ENCODE data around the gene KPNB1.
A peak's percentile ranks its signal among the peaks of the same experiment; 100 is the strongest.

The KPNB1 gene

GRCh38 chr17:47715669-47716325 is 66.1 kb downstream of the KPNB1 start:
- in situ Hi-C loops (cut with HindIII; ENCODE audit: low sequenced_read_pairs) = no loop called here
- H3K4me3 ChIP-seq (ENCODE audit: low read depth, low read length) = no peak overlapping the region
- TF ChIP-seq CTCF (IDR thresholded peaks at IDR 0.05; ENCODE audit: low read depth, low read length) = no peak
- DNase-seq (ENCODE audit: low read depth, low spot score) = no peak

GRCh38 chr17:47716375-47716774 is 66.7 kb downstream of the KPNB1 start:
- TF ChIP-seq CTCF (IDR thresholded peaks at IDR 0.05; ENCODE audit: low read depth, low read length) = no peak
- DNase-seq (ENCODE audit: low read depth, low spot score) = no peak
- H3K4me3 ChIP-seq (ENCODE audit: low read depth, low read length) = no peak overlapping the region
- in situ Hi-C loops (cut with HindIII; ENCODE audit: low sequenced_read_pairs) = no loop called here

- no peak for DNase-seq (ENCODE audit: low read depth, low spot score)
These were observed 67.6 kb downstream of the KPNB1 start for GRCh38 chr17:47717261-47717697.

GRCh38 chr17:47717979-47718621 is 68.4 kb downstream of the KPNB1 start:
- no peak for DNase-seq (ENCODE audit: low read depth, low spot score)
- no peak for TF ChIP-seq CTCF (IDR thresholded peaks at IDR 0.05; ENCODE audit: low read depth, low read length)
- in situ Hi-C loops (cut with HindIII; ENCODE audit: low sequenced_read_pairs) = no loop called here
- no peak overlapping the region for H3K4me3 ChIP-seq (ENCODE audit: low read depth, low read length)

More at GRCh38 chr17:47717261-47717697, 67.6 kb downstream of the KPNB1 start:
- peak; percentile 43 for TF ChIP-seq CTCF (IDR thresholded peaks at IDR 0.05; ENCODE audit: low read depth, low read length)
- H3K4me3 ChIP-seq (ENCODE audit: low read depth, low read length) = no peak overlapping the region
- in situ Hi-C loops (cut with HindIII; ENCODE audit: low sequenced_read_pairs) = no loop called here

GRCh38 chr17:47718634-47719405 is 69.1 kb downstream of the KPNB1 start:
- in situ Hi-C loops (cut with HindIII; ENCODE audit: low sequenced_read_pairs) = no loop called here
- TF ChIP-seq CTCF (IDR thresholded peaks at IDR 0.05; ENCODE audit: low read depth, low read length) = no peak
- no peak overlapping the region for H3K4me3 ChIP-seq (ENCODE audit: low read depth, low read length)
- no peak for DNase-seq (ENCODE audit: low read depth, low spot score)

- in situ Hi-C loops (cut with HindIII; ENCODE audit: low sequenced_read_pairs) = no loop called here
- H3K4me3 ChIP-seq (ENCODE audit: low read depth, low read length) = no peak overlapping the region
- TF ChIP-seq CTCF (IDR thresholded peaks at IDR 0.05; ENCODE audit: low read depth, low read length) = no peak
- peak; percentile 71 for DNase-seq (ENCODE audit: low read depth, low spot score)
These were observed 69.9 kb downstream of the KPNB1 start for GRCh38 chr17:47719411-47720152.
